Measurements from ENCODE around the gene PSMG3. TPM values are rescaled to one million over a fixed set of nuclear protein-coding genes. Genes with fewer than 3 reads are reported as not detected.

Gene PSMG3
- total and polyA plus RNA-seq, 2 of the 8 experiments (the other 6 are each of a cell fraction or from before 2014, with no cell fraction given): 30.2 to 62.0 TPM

DNA sequence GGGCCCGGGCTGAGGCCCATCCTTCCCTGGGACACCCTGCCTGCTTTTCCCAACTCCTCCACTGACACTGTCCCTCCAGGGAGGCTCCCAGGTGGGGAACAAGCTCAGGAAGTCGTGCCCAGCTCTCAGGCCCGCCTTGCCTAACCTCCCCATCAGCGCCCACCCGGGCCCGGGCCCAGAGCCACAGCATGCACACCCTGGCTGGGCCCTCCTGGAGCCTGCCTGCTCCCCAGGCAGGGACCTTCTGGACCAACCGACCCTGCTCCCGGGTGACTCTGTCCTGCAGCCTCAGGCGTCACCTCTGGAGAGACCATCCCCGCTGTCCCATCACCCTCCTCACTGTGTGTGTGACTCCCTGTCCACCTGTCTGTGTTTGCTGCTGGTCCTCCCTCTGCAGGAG, 12.1 kb downstream of the PSMG3 start:
- H3K14ac ChIP-seq (ENCODE audit: insufficient read length): no peak overlapping the region
- H3K23ac ChIP-seq (ENCODE audit: insufficient read length): no peak overlapping the region
- ChIA-PET POLR2A (ENCODE audit: partially characterized antibody) (interaction anchor here (0.9 to 2.3 kb wide), 3 partner anchors 22 to 59 kb away, joined by 3 to 8 read pairs (median 5); partner anchors contain the start of gene INTS1), CTCF (ENCODE audit: partially characterized antibody) (interaction anchor here (0.9 to 3.2 kb wide), 10 partner anchors 8 to 59 kb away, joined by 3 to 18 read pairs (median 4); no protein-coding TSS in a partner anchor)
- no peak overlapping the region for H2AFZ ChIP-seq (ENCODE audit: low read length)
- peaks cover 0 to 14% (median 10%) of the 10 kb centered on the region in 4 experiments; a peak in 6 of 7 replicates for H3K4me1 ChIP-seq (replicated peaks in 1 of 4; ENCODE audit: control insufficient read depth in 3 of 4, insufficient read depth in 4 of 4, low read length in 3 of 4)
- no peaks in the 10 kb centered on the region for H3K79me1 ChIP-seq (ENCODE audit: low read depth, low read length)
- H2BK120ac ChIP-seq (replicated peaks; ENCODE audit: low read depth, low read length): no peak overlapping the region
- no peak overlapping the region for H2AK5ac ChIP-seq (ENCODE audit: low read depth, low read length)
- DNase-seq (ENCODE audit: low read depth in 1 of 2, low spot score in 2 of 2) (no peak), FAIRE-seq (no peak)
- H3K56ac ChIP-seq (replicated peaks; ENCODE audit: insufficient read length, low read depth, low read length): no peak overlapping the region
- no peak overlapping the region for H3K27ac ChIP-seq (ENCODE audit: low read depth, low read length)
- peak overlapping the region; percentile 72; the same call in 1 of the 2 replicates for H4K8ac ChIP-seq (ENCODE audit: extremely low read depth, insufficient read depth, low read length)
- H3K27me3 ChIP-seq (replicated peaks in 1 of 4; ENCODE audit: control insufficient read depth in 3 of 4, extremely low read depth in 1 of 4, insufficient read depth in 3 of 4, low read length in 3 of 4): no peaks in the 10 kb centered on the region
- H2BK20ac ChIP-seq (ENCODE audit: low read length): no peak overlapping the region
- H3K23me2 ChIP-seq (ENCODE audit: low read depth, low read length): no peaks in the 10 kb centered on the region
- H2BK15ac ChIP-seq (ENCODE audit: low read length): no peak overlapping the region
- H4K5ac ChIP-seq (ENCODE audit: insufficient read length, low read depth, low read length): no peak overlapping the region
- H3K18ac ChIP-seq (ENCODE audit: extremely low read depth, low read length): peak overlapping the region; percentile 19; the same call in 1 of the 2 replicates
- H3K36me3 ChIP-seq (ENCODE audit: control insufficient read depth in 2 of 4, insufficient read depth in 4 of 4, low read length in 3 of 4): no peaks in the 10 kb centered on the region; a peak in 1 of 8 replicates
- H3K4me3 ChIP-seq (ENCODE audit: extremely low read depth in 1 of 4, insufficient read depth in 2 of 4, low read depth in 3 of 4, low read length in 4 of 4): no peak overlapping the region
- H4K91ac ChIP-seq (replicated peaks; ENCODE audit: insufficient read length, low read length): no peak overlapping the region
- no peak overlapping the region for H3K4me2 ChIP-seq (ENCODE audit: insufficient read depth in 1 of 2, low read depth in 2 of 2, low read length in 2 of 2)
- no peak overlapping the region for H3K9ac ChIP-seq (replicated peaks in 1 of 4; ENCODE audit: extremely low read depth in 1 of 4, low read depth in 3 of 4, low read length in 3 of 4)
- H3K9me3 ChIP-seq (ENCODE audit: insufficient read depth in 2 of 2, low read depth in 1 of 2, low read length in 1 of 2): no peaks in the 10 kb centered on the region
- H4K20me1 ChIP-seq (replicated peaks in 1 of 2; ENCODE audit: control insufficient read depth in 1 of 2, insufficient read depth in 2 of 2, low read length in 2 of 2): no peaks in the 10 kb centered on the region
- 90% methylated on average over 4 of the region's 10 CpGs; no CpG with 5 or more reads in 1 of the 2 experiments for WGBS, 2 experiments (ENCODE audit: extremely low coverage in 1 of 2, insufficient coverage in 1 of 2, insufficient read length in 1 of 2, insufficient replicate concordance in 2 of 2, low coverage in 1 of 2, low lambda C conversion rate in 2 of 2, missing lambda C conversion rate in 1 of 2)
- no peak overlapping the region for H3K4ac ChIP-seq (replicated peaks; ENCODE audit: insufficient read length, low read depth, low read length)
- TF ChIP-seq JUND (IDR thresholded peaks at IDR 0.05; ENCODE audit: low read length) (no peak), YY1 (IDR thresholded peaks at IDR 0.05; ENCODE audit: low read depth, low read length) (no peak), POLR2A (IDR thresholded peaks at IDR 0.05; ENCODE audit: control extremely low read depth in 1 of 2, low read depth in 2 of 2, low read length in 2 of 2) (no peak), SP4 (IDR thresholded peaks at IDR 0.05; ENCODE audit: low read length) (no peak), TEAD4 (IDR thresholded peaks at IDR 0.05; ENCODE audit: low read depth, low read length) (no peak), POLR2AphosphoS5 (IDR thresholded peaks at IDR 0.05; ENCODE audit: low read depth, low read length) (no peak), CHD2 (IDR thresholded peaks at IDR 0.05; ENCODE audit: low read length) (no peak), TCF12 (IDR thresholded peaks at IDR 0.05; ENCODE audit: low read depth, low read length) (no peak), RAD21 (IDR thresholded peaks at IDR 0.05 in 1 of 2, conservative IDR thresholded peaks at IDR 0.05 in 1 of 2; ENCODE audit: low read depth in 2 of 2, low read length in 2 of 2) (no peak), RXRA (IDR thresholded peaks at IDR 0.05; ENCODE audit: insufficient read depth, low read depth, low read length) (no peak), SIRT6 (IDR thresholded peaks at IDR 0.05; ENCODE audit: low read length) (no peak), BCL11A (IDR thresholded peaks at IDR 0.05; ENCODE audit: low read depth in 2 of 2, low read length in 2 of 2) (no peak)
- TF ChIP-seq, protein P1, sequence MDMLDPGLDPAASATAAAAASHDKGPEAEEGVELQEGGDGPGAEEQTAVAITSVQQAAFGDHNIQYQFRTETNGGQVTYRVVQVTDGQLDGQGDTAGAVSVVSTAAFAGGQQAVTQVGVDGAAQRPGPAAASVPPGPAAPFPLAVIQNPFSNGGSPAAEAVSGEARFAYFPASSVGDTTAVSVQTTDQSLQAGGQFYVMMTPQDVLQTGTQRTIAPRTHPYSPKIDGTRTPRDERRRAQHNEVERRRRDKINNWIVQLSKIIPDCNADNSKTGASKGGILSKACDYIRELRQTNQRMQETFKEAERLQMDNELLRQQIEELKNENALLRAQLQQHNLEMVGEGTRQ (IDR thresholded peaks at IDR 0.05; ENCODE audit: low read length): no peak
- peak overlapping the region; percentile 94; the same call in 1 of the 2 replicates for H2BK12ac ChIP-seq (ENCODE audit: low read depth, low read length)
- no peaks in the 10 kb centered on the region for H3K79me2 ChIP-seq (ENCODE audit: control insufficient read depth in 1 of 2, insufficient read depth in 2 of 2, low read length in 2 of 2)
- no peak overlapping the region for H2BK5ac ChIP-seq (ENCODE audit: low read depth, low read length)
